ENCODE measurements around the gene CD200R1.

The CD200R1 gene

GRCh38 chr3:112963683-112964082 lies 11.2 kb downstream of the CD200R1 start:
- TF ChIP-seq CTCF (IDR thresholded peaks at IDR 0.05; ENCODE audit: unreplicated experiment in 3 of 3) = no peak

GRCh38 chr3:112958811-112959560 lies 15.9 kb downstream of the CD200R1 start:
- Mint-ChIP-seq H3K27ac (peak overlapping the region in 2 of 3 experiments; percentile 13 to 83), H3K27me3 (ENCODE audit: low read depth) (no peaks in the 10 kb centered on the region), H3K9me3 (peaks cover 27% of the 10 kb centered on the region), H3K4me3 (peak overlapping the region in 2 of 3 experiments; percentile 8 to 49), H3K36me3 (ENCODE audit: low read depth) (peaks cover 5% of the 10 kb centered on the region), H3K4me1 (no peaks in the 10 kb centered on the region)
- TF ChIP-seq CTCF (IDR thresholded peaks at IDR 0.05; ENCODE audit: unreplicated experiment in 3 of 3) = no peak

More at GRCh38 chr3:112963683-112964082, 11.2 kb downstream of the CD200R1 start:
- Mint-ChIP-seq H3K27me3 (ENCODE audit: low read depth) (no peaks in the 10 kb centered on the region), H3K36me3 (ENCODE audit: low read depth) (peaks cover 5% of the 10 kb centered on the region), H3K4me3 (no peak overlapping the region), H3K9me3 (peaks cover 24% of the 10 kb centered on the region), H3K27ac (no peak overlapping the region), H3K4me1 (no peaks in the 10 kb centered on the region)

GRCh38 chr3:112956351-112956750 lies 18.6 kb downstream of the CD200R1 start:
- Mint-ChIP-seq H3K27me3 (ENCODE audit: low read depth) (no peaks in the 10 kb centered on the region), H3K9me3 (peaks cover 24% of the 10 kb centered on the region), H3K27ac (no peak overlapping the region), H3K36me3 (ENCODE audit: low read depth) (no peaks in the 10 kb centered on the region), H3K4me3 (no peak overlapping the region), H3K4me1 (no peaks in the 10 kb centered on the region)
- no peak for TF ChIP-seq CTCF (IDR thresholded peaks at IDR 0.05; ENCODE audit: unreplicated experiment in 3 of 3)

- H3K27me3 Mint-ChIP-seq (ENCODE audit: low read depth) = no peaks in the 10 kb centered on the region
- no peaks in the 10 kb centered on the region for H3K4me1 Mint-ChIP-seq
- H3K36me3 Mint-ChIP-seq (ENCODE audit: low read depth) = no peaks in the 10 kb centered on the region
- H3K27ac Mint-ChIP-seq = no peak overlapping the region
- H3K4me3 Mint-ChIP-seq = no peak overlapping the region
- peaks cover 9% of the 10 kb centered on the region for H3K9me3 Mint-ChIP-seq
- no peak for TF ChIP-seq CTCF (IDR thresholded peaks at IDR 0.05; ENCODE audit: unreplicated experiment in 3 of 3)
These were observed 26.5 kb downstream of the CD200R1 start for GRCh38 chr3:112948346-112948838.

GRCh38 chr3:112931736-112932521 lies 43.0 kb downstream of the CD200R1 start:
- H3K4me3 Mint-ChIP-seq = no peak overlapping the region
- no peaks in the 10 kb centered on the region for H3K36me3 Mint-ChIP-seq (ENCODE audit: low read depth)
- TF ChIP-seq CTCF (IDR thresholded peaks at IDR 0.05; ENCODE audit: unreplicated experiment in 3 of 3) = no peak
- no peaks in the 10 kb centered on the region for H3K27me3 Mint-ChIP-seq (ENCODE audit: low read depth)
- H3K4me1 Mint-ChIP-seq = no peaks in the 10 kb centered on the region
- H3K27ac Mint-ChIP-seq = no peak overlapping the region
- H3K9me3 Mint-ChIP-seq = peaks cover 25% of the 10 kb centered on the region
